GM06990 (cell line): ENCODE measurements around the gene CXCR5.

ENCODE experiments used
- DNase-seq: peaks from one replicate; pipeline ENCODE4 v3.0.0-alpha.2; 2011; ENCODE audit not compliant: insufficient read length; ENCODE audit errors: extremely low read depth
- H3K27me3 ChIP-seq: replicated peaks from 2 replicates; pipeline ENCODE4 v1.6.0; 2011; ENCODE audit warnings: low read length; ENCODE audit not compliant: control insufficient read depth, insufficient read depth
- H3K36me3 ChIP-seq: 2 replicates; pipeline ENCODE4 v1.5.1; 2011; ENCODE audit warnings: low read length; ENCODE audit not compliant: control insufficient read depth, insufficient read depth
- H3K4me3 ChIP-seq: replicated peaks from 2 replicates; pipeline ENCODE4 v1.5.1; 2011; ENCODE audit warnings: low read depth, mild to moderate bottlenecking, control low read depth, low read length
- TF ChIP-seq, protein P1 (sequence below): IDR thresholded peaks from 2 replicates; pipeline ENCODE4 v1.5.1; 2011; ENCODE audit warnings: low read length, control low read depth, mild to moderate bottlenecking, inconsistent platforms; ENCODE audit not compliant: insufficient read depth, poor library complexity, severe bottlenecking

Gene CXCR5

DNA sequence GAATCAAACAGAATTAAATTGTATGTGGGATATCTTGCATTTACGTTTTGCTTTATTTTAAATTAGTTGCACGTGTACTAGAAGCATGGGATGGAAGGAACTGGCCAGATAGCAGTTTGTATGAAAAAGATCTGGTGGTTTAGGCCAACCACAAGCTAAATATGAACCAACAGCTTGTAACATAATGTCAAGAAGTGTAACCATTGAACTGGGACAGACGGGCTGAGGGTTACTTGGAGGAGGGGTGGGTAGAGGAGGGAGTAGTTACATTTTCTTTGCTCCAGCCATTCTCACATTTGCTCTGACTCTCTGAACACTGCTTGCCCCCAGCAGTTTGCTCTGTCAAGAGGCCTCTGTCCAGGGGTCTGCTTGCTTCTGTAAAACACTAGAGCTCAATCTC, 31.7 kb upstream of the CXCR5 start:
- H3K4me3 ChIP-seq, result no peak overlapping the region
- H3K27me3 ChIP-seq, result no peaks in the 10 kb centered on the region
- H3K36me3 ChIP-seq, result no peaks in the 10 kb centered on the region
- peak; percentile 53 for DNase-seq
- TF ChIP-seq, protein P1, sequence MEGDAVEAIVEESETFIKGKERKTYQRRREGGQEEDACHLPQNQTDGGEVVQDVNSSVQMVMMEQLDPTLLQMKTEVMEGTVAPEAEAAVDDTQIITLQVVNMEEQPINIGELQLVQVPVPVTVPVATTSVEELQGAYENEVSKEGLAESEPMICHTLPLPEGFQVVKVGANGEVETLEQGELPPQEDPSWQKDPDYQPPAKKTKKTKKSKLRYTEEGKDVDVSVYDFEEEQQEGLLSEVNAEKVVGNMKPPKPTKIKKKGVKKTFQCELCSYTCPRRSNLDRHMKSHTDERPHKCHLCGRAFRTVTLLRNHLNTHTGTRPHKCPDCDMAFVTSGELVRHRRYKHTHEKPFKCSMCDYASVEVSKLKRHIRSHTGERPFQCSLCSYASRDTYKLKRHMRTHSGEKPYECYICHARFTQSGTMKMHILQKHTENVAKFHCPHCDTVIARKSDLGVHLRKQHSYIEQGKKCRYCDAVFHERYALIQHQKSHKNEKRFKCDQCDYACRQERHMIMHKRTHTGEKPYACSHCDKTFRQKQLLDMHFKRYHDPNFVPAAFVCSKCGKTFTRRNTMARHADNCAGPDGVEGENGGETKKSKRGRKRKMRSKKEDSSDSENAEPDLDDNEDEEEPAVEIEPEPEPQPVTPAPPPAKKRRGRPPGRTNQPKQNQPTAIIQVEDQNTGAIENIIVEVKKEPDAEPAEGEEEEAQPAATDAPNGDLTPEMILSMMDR, result no peak

DNA sequence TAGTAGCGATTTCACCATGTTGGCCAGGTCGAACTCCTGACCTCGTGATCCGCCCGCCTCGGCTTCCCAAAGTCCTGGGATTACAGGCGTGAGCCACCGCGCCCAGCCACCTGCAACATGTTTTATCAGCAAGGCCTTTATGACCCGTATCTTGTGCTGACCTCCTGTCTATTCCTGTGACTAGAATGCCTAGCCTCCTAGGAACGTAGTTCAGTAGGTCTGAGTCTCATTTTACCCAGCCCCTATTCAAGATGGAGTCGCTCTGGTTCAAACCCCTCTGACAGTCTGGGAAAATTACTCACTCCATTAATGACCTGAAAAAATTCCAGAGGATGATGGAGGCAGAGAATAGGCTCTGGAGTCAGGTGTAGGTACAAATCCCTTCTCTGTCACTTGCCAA, 30.0 kb upstream of the CXCR5 start:
- Histone ChIP-seq H3K4me3 (no peak overlapping the region), H3K36me3 (no peaks in the 10 kb centered on the region), H3K27me3 (no peaks in the 10 kb centered on the region)
- DNase-seq, result no peak
- TF ChIP-seq, protein P1, result no peak

DNA sequence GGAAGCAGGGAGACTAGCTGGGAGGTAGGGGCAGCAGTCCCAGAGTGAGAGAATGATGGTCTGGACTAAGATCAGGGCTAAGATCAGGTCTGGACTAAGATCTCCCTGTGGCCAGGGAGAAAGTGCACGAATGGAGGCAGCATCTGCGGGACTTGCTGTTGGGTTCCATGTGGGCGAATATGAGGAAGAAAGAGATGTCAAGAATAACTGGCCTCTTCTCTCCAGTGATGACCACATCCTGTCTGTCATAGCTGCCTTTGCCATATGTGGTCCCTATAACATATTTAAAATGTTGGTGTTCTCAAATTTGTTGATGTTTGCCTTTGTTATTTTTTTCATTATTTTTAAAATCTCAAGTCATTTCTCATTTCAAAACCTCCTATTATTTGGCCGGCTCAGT, 27.4 kb upstream of the CXCR5 start:
- Histone ChIP-seq H3K36me3 (no peaks in the 10 kb centered on the region), H3K4me3 (no peak overlapping the region), H3K27me3 (no peaks in the 10 kb centered on the region)
- DNase-seq, result no peak
- TF ChIP-seq, protein P1, result no peak

DNA sequence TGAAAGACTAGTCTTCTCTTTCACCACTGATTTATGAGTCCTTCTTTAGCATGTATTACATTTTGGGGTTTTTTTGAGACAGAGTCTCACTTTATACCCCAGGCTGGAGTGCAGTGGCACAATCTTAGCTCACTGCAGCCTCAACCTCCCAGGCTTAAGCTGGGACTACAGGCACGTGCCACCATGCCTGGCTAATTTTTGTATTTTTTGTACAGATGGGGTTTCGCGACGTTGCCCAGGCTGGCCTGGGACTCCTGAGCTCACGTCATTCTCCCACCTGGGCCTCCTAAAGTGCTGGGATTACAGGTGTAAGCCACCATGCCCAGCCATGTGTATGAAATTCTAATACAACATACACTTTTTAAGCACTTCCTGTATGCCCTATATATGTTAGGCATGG, 26.3 kb upstream of the CXCR5 start:
- H3K36me3 ChIP-seq, result no peaks in the 10 kb centered on the region
- H3K4me3 ChIP-seq, result no peak overlapping the region
- TF ChIP-seq, protein P1, result no peak
- no peaks in the 10 kb centered on the region for H3K27me3 ChIP-seq
- no peak for DNase-seq

DNA sequence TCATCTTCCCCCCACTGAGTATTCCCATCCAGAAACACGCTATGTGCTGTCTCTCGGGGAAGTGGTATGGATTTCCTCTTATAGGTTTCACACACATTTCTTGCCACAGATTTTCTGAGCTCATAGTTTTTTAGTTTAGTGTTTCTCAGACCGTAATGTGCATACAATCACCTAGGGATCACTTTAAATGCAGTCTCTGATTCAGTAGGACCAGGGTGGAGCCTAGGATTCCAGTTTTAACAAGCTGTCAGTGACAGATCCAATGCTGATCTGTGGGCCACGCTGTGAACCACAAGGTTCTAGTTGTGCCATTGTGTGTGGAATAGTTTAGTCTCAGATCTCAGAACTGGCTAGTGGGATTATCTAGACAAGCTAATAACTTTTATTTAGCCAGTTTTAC, 23.7 kb upstream of the CXCR5 start:
- H3K4me3 ChIP-seq, result no peak overlapping the region
- H3K27me3 ChIP-seq, result no peaks in the 10 kb centered on the region; the same call in 1 of the 2 replicates
- DNase-seq, result no peak
- H3K36me3 ChIP-seq, result no peaks in the 10 kb centered on the region
- TF ChIP-seq, protein P1, result no peak

DNA sequence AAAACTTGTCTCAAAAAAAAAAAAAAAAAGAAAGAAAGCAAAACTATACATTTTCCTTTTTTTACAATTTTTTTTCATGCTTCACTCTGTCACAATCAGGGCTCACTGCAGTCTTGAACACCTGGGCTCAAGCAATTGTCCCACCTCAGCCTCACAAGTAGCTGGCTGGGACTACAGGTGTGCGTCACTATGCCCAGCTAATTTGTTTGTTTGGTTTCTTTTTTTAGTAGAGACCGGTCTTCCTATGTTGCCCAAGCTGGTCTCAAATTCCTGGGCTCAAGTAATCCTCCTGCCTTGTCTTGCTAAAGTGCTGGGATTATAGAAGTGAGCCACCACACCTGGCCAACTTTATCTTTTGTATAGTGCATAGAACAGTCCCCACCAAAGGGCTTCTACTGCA, 15.0 kb upstream of the CXCR5 start:
- TF ChIP-seq, protein P1, result no peak
- Histone ChIP-seq H3K27me3 (no peaks in the 10 kb centered on the region; the same call in 1 of the 2 replicates), H3K4me3 (no peak overlapping the region), H3K36me3 (no peaks in the 10 kb centered on the region)
- DNase-seq, result no peak
